HEK293T (cell line): ENCODE data around the gene CLPX.

ENCODE experiments used
- ARNT ChIP-seq: fragments of 450-650 bp; IDR thresholded peaks from 2 replicates; pipeline ENCODE4 v1.6.1; 2017; ENCODE audit warnings: mild to moderate bottlenecking
- BHLHE40 ChIP-seq: fragments of 450-650 bp; IDR thresholded peaks from 2 replicates; pipeline ENCODE4 v1.6.1; 2016; ENCODE audit warnings: mild to moderate bottlenecking, moderate library complexity, borderline replicate concordance
- ELF4 ChIP-seq: fragments of 450-650 bp; IDR thresholded peaks from 2 replicates; pipeline ENCODE4 v1.6.1; 2017; ENCODE audit warnings: antibody characterized with exemption
- FOXM1 ChIP-seq: fragments of 450-650 bp; IDR thresholded peaks from 2 replicates; pipeline ENCODE4 v1.6.1; 2017; ENCODE audit warnings: mild to moderate bottlenecking, borderline replicate concordance
- NFRKB ChIP-seq: fragments of 450-650 bp; IDR thresholded peaks from 2 replicates; pipeline ENCODE4 v1.6.1; 2016; ENCODE audit warnings: mild to moderate bottlenecking, moderate library complexity
- PKNOX1 ChIP-seq: fragments of 450-650 bp; IDR thresholded peaks from 2 replicates; pipeline ENCODE4 v1.6.1; 2016
- TARDBP ChIP-seq: fragments of 450-650 bp; IDR thresholded peaks from 2 replicates; pipeline ENCODE4 v1.6.1; 2016

- no peak for TF ChIP-seq ARNT
- TF ChIP-seq FOXM1, result no peak
- no peak for TF ChIP-seq PKNOX1
- TF ChIP-seq BHLHE40, result no peak
- TF ChIP-seq TARDBP, result no peak
- no peak for TF ChIP-seq ELF4
- TF ChIP-seq NFRKB, result no peak
Measured at GRCh38 chr15:65165875-65166274, 19.3 kb downstream of the CLPX start.
